ENCODE results near the gene GTPBP2.

GRCh38 chr6:43671011-43671800 lies 42.1 kb upstream of the GTPBP2 start:
- TF ChIP-seq, protein P1, sequence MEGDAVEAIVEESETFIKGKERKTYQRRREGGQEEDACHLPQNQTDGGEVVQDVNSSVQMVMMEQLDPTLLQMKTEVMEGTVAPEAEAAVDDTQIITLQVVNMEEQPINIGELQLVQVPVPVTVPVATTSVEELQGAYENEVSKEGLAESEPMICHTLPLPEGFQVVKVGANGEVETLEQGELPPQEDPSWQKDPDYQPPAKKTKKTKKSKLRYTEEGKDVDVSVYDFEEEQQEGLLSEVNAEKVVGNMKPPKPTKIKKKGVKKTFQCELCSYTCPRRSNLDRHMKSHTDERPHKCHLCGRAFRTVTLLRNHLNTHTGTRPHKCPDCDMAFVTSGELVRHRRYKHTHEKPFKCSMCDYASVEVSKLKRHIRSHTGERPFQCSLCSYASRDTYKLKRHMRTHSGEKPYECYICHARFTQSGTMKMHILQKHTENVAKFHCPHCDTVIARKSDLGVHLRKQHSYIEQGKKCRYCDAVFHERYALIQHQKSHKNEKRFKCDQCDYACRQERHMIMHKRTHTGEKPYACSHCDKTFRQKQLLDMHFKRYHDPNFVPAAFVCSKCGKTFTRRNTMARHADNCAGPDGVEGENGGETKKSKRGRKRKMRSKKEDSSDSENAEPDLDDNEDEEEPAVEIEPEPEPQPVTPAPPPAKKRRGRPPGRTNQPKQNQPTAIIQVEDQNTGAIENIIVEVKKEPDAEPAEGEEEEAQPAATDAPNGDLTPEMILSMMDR (conservative IDR thresholded peaks at IDR 0.05): no peak
- TF ChIP-seq EZH2 (IDR thresholded peaks at IDR 0.05; ENCODE audit: low read depth): no peak

All from PC-9 (cell line).